HG02763 (cell line): Measurements from ENCODE around the gene RPS21.

Experiments
- ATAC-seq: cut with Tn5 transposase; IDR thresholded peaks from one replicate; pipeline ENCODE4 v1.9.1; 2021; ENCODE audit warnings: mild to moderate bottlenecking, moderate library complexity; ENCODE audit not compliant: unreplicated experiment

RPS21 gene

DNA sequence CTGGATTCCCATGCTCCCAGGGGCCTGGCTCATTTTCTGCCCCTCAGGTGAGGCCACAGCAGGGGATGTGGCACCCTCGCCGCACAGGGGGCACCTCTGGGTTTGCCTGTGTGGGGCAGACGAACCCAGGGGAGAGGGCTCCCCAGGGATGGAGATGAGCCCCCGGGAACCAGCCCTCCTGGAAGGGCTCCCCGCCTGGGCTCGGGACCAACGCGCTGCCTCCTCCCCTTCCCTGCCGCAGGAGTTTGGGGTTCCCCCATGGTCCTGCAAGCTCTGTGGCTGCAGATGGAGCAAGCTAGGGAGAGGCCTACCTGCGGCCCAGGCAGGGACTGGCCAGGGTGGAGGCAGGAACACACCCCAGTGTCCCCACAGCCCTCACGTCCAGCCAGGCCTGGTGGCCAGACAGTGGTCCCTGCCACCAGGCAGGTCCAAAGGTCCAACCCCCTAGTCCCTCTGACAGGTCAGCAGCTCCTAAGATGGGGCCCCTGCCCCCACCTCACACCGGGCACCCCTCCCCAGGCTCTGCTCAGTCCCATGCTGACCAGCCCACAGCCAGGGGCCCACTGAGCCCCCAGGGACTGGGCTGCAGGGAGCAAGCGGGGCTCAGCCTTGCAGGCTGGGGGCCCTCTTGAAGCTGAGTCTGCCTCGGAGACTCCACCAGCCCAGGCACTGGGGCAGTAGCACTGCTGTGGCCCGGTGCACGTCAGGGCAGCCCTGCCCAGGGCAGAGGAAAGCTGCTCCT is 33.4 kb upstream of the RPS21 start:
- ATAC-seq = no peak

DNA sequence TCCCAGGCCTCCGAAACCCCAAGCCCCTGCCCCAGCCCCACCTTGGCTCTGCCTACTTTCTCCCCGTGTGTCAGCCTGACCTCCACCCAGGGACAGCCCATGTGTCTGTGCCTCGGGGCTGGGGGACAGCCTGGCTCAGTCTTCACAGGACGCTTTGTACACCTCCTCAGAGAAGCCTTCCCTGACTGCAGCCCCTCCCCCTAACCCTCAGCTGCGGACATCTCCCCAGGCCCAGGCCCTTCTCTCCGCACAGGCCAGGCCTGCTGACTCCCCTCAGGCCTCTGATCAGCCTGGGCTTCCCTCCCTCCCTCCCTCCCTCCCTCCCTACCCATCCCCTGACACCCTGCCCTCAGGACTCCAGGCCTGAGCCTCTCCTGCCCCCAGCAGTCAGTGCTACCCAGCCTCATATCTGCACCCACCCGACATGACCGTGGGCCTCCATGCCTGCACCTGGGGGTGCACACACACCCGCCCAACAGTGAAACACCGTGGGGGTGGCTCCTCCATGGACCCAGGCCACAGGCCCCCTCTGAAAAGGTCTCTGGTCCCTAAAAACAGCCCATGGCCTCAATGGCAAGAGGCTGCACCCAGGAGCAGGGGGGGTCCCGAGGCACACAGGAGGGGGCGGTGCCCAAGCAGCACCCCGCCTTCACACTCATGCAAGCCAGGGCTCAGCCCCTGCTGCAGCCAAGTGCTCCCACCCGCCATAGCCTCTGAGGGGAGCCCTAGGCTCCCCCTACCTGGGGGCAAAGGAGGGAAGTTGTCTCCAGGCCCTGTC is 32.7 kb upstream of the RPS21 start:
- ATAC-seq = no peak

DNA sequence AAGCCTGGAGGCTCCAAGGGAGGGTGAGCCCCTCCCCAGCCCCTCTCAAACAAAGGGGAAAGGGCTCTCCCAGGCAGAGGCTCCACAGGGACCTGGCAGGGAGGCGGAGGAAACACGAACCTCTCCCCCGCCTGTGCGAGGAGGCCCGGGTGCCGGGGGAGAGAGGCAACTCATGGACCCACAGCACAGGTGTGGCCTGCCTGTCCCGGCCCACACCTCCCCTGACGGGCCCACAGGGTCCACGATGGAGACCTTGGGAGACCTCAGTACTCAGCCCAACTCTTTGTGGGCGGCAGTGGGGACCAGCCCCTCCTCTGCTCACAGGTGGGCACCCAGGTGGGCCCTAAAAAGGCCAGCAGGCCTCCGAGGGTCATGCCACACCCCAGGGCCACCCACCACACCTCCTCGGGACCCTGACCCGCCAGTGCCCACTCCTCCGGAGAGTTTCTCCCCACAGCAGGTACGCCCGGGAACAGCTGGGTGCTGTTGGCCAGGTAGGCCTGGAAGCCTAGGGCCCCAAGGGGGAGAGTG is 32.0 kb upstream of the RPS21 start:
- ATAC-seq = no peak

DNA sequence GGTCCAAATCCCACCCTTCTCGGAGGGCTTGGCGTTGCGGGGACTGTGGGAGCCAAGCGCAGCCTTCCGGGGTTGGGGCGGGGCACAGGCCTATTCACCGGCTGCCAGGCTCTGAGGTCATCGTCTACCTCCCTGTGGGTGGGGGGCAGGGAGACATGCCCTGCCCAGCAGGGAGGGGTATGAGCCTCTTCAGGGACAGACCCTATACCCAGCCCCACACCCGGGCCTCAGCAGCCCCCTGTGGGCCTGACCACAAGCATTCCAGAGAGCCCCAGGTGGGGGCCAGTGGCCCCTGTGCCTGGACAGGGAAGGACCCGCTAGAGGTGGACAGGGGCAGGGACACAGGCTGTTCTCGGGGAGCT is 31.4 kb upstream of the RPS21 start:
- ATAC-seq = no peak

GRCh38 chr20:62355878-62356588 is 30.9 kb upstream of the RPS21 start:
- ATAC-seq = no peak

GRCh38 chr20:62356589-62357186 is 30.2 kb upstream of the RPS21 start:
- ATAC-seq = no peak

GRCh38 chr20:62357187-62357667 is 29.7 kb upstream of the RPS21 start:
- no peak for ATAC-seq

DNA sequence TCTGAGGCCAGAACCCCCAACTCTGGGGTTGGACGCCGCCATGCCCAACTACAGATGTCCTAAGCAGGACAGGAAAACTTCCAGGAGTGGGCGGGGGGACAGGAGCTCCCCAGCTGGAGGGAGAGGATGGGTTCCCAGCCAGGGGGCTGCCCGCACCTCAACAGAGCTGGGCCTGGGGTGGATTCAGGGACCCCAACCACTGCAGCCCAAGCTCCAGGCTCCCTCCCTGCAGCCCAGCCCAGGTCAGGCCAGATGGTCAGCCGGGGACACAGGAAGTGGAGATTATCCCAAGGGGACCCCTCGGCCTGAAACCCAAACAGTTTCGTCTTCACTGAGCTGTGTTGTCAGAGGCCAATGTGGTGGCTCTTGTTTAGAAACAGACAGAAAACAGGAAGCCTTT is 29.2 kb upstream of the RPS21 start:
- ATAC-seq = no peak

- no peak for ATAC-seq
These were observed 28.5 kb upstream of the RPS21 start for GRCh38 chr20:62358171-62359042.

- no peak for ATAC-seq
These were observed 27.8 kb upstream of the RPS21 start for GRCh38 chr20:62359043-62359490.

DNA sequence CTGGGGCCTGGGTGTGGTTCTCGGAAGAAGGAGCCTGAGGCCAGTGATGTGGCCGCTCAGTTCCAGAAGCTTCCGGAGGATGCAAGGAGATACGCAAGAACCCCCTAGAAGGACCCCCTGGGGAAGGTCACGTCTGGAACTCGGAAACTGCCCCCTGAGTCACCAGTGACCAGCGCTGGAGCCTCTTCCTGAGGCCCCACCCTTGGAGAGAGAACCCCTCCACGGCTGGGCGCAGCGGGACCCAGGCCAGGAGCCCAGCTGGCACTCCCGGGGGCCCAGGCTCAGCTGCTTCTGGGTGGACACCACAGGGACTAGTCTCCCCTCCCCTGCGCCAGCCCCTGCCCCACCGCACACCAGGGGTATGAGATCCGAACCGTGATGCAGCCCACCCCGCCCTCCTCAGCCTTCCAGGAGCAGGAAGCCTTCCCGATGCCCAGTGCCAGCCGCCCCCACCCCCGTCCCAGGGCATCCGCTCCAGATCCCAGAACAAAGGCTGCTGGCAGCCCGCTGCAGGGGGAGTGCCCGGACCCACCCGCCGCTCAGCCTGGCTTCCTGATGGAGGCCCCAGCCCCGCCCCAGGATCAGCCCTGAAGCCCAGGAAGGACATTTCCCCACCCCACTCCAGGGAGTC is 27.3 kb upstream of the RPS21 start:
- no peak for ATAC-seq

- ATAC-seq = no peak
These were observed 25.8 kb upstream of the RPS21 start for GRCh38 chr20:62360854-62361798.

DNA sequence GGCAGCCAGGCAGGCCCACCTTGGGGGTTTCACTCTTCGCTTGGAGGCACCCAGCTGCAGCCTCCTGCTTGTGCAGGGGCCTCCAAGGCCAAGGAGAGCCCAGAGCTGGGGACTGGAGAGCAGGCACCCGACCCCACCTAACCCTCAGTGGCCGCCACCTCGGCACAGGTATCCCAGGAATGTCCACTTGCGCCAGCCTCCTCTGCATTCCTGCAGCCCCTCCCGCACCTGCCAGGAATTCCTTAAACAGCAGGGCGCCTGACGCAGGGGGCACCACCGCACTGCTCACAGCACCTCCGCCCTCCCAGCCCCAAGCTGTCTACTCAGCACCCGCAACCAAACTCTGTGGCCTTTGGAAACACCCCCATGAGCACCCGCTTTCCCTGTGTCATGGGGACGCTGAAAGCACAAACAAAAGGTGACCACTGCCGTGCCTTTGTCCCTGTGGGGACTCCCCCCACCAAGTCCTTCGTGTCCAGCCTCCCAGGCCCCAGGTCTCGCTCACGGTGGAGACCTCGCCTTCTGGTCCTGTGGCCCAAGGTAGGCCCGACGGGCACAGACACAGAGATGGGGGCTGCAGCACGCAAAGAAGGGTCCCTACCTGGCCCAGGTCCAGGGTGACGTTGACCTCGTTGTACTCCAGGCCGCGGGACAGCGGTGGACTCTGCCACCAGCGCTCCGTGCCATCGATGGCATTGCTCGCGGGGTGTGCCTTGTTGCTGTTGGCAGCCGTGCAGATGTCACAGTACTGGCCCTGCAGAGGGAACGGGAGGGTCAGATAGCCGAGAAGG is 24.9 kb upstream of the RPS21 start:
- no peak for ATAC-seq

GRCh38 chr20:62362590-62362940 is 24.3 kb upstream of the RPS21 start:
- no peak for ATAC-seq

DNA sequence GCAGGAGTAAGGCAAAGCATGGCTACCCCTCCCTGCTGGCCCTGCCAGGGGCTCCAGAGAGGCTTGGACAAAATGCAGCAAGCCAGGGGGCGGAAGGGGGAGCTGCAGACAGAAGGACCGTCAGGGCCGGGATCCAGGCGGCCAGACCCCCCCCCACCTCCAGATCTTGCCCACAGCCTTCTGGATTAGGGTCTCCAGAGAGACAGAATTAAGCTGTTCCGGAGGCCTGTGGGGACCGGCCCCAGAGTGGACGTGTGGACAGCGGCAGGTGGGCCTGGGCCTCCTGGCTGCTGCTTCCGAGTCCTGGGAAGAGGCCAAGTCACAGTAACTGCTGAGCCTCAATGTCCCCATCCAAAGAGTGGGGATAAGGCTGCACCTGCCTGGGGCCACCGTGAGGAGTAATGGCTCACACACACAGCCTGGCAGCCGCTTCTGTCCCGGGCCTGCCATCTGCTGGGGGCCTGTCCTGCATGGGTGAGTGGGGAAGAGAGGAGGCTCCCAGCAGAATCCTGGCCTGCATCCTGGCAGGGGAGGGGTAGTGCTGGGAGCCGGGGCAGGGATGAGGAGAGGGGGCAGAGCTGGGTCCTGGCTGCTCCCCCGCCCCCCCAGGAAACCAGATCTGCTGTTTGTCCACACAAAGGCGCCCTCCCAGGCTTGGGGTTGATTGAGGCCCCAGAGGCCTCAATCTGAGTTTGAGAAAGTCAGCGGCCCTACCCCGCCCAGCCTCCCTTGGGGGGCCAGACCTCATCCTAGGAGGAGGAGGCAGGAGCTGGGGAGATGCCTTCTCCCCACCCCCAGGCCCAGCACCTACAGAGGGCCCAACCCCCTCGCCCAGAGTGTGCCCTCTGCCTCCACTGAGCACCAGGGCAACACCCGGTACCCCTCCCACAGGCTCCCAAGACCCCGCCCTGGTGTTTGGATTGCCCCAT is 23.6 kb upstream of the RPS21 start:
- ATAC-seq = no peak

- ATAC-seq = no peak
These were observed 22.7 kb upstream of the RPS21 start for GRCh38 chr20:62363920-62364851.
